GM23338 (cell line): ENCODE data around the gene BIRC7. TPM values are rescaled to one million over a fixed set of nuclear protein-coding genes. Genes with fewer than 3 reads are reported as not detected.

Experiments used
- ATAC-seq: fragments of 200-7000 bp; cut with Tn5 transposase; 3 replicates; pipeline ENCODE4 v1.9.1; 2020
- DNase-seq: peaks from one replicate; pipeline ENCODE4 v3.0.0-alpha.2; 2015; ENCODE audit warnings: low spot score
- H2AFZ ChIP-seq: fragments of 200-600 bp; sonication (generic); 2 replicates; pipeline ENCODE4 v1.8.0; 2016; ENCODE audit warnings: antibody characterized with exemption, mild to moderate bottlenecking, moderate library complexity
- H3F3A ChIP-seq: fragments of 200-600 bp; sonication (generic); replicated peaks from 2 replicates; pipeline ENCODE4 v1.8.0; 2017; ENCODE audit warnings: antibody characterized with exemption, mixed run types, low read depth
- H3K27ac ChIP-seq: fragments of 200-600 bp; sonication (generic); 2 replicates; pipeline ENCODE4 v1.6.1; 2016; ENCODE audit warnings: low read depth
- H3K27me3 ChIP-seq: fragments of 200-600 bp; sonication (generic); 2 replicates; pipeline ENCODE4 v1.8.0; 2016; ENCODE audit warnings: mild to moderate bottlenecking, mixed run types, moderate library complexity; ENCODE audit not compliant: insufficient read depth
- H3K36me3 ChIP-seq: fragments of 200-600 bp; sonication (generic); 2 replicates; pipeline ENCODE4 v1.8.0; 2016; ENCODE audit warnings: mild to moderate bottlenecking; ENCODE audit not compliant: insufficient read depth
- H3K4me1 ChIP-seq: fragments of 200-600 bp; sonication (generic); 2 replicates; pipeline ENCODE4 v1.8.0; 2016; ENCODE audit warnings: mild to moderate bottlenecking, moderate library complexity; ENCODE audit not compliant: insufficient read depth
- H3K4me2 ChIP-seq: fragments of 200-600 bp; sonication (generic); 2 replicates; pipeline ENCODE4 v1.7.1; 2017; ENCODE audit warnings: mixed run types
- H3K4me3 ChIP-seq: fragments of 200-600 bp; sonication (generic); 2 replicates; pipeline ENCODE4 v1.6.1; 2016; ENCODE audit warnings: mixed run types
- H3K79me2 ChIP-seq: fragments of 200-600 bp; sonication (generic); replicated peaks from 2 replicates; pipeline ENCODE4 v1.8.0; 2017; ENCODE audit warnings: mild to moderate bottlenecking; ENCODE audit not compliant: insufficient read depth
- H3K9me2 ChIP-seq: fragments of 200-600 bp; sonication (generic); 2 replicates; pipeline ENCODE4 v1.8.0; 2017; ENCODE audit not compliant: insufficient read depth
- H4K20me1 ChIP-seq: fragments of 200-600 bp; sonication (generic); replicated peaks from 2 replicates; pipeline ENCODE4 v1.8.0; 2017; ENCODE audit warnings: mild to moderate bottlenecking; ENCODE audit not compliant: insufficient read depth
- H3K27ac Mint-ChIP-seq: 2 replicates; pipeline ENCODE4 v1.8.0; 2020; ENCODE audit warnings: inconsistent platforms, mild to moderate bottlenecking, moderate library complexity, mixed read lengths
- H3K27me3 Mint-ChIP-seq: 3 replicates; pipeline ENCODE4 v1.8.0; 2022; ENCODE audit warnings: low read depth, mild to moderate bottlenecking, moderate library complexity, mixed read lengths, inconsistent platforms; ENCODE audit not compliant: insufficient read depth, poor library complexity
- H3K36me3 Mint-ChIP-seq: 3 replicates; pipeline ENCODE4 v1.8.0; 2021; ENCODE audit warnings: low read depth, mild to moderate bottlenecking, inconsistent platforms, moderate library complexity, mixed read lengths
- H3K4me1 Mint-ChIP-seq: 3 replicates; pipeline ENCODE4 v1.8.0; 2020; ENCODE audit warnings: mild to moderate bottlenecking, inconsistent platforms, mixed read lengths
- H3K4me3 Mint-ChIP-seq: 3 replicates; pipeline ENCODE4 v1.8.0; 2021; ENCODE audit warnings: moderate library complexity, mild to moderate bottlenecking, inconsistent platforms, mixed read lengths
- H3K9me3 Mint-ChIP-seq: 3 replicates; pipeline ENCODE4 v1.8.0; 2020; ENCODE audit warnings: moderate library complexity, mild to moderate bottlenecking, inconsistent platforms, mixed read lengths
- CTCF ChIP-seq, 2 experiments: fragments of 200-600 bp in 1 of 2; sonication (generic) in 1 of 2; conservative IDR thresholded peaks; 2 replicates each; pipeline versions ENCODE4 v1.5.1 to v1.6.1; 2016 to 2017; ENCODE audit warnings: antibody characterized with exemption in 2 of 2, low read depth in 2 of 2, mild to moderate bottlenecking in 2 of 2, moderate library complexity in 1 of 2
- EZH2 ChIP-seq: fragments of 200-600 bp; sonication (generic); IDR thresholded peaks from one replicate; pipeline ENCODE4 v1.8.0; 2017; ENCODE audit warnings: antibody characterized with exemption, mild to moderate bottlenecking, low read depth; ENCODE audit not compliant: unreplicated experiment
- POLR2AphosphoS5 ChIP-seq: IDR thresholded peaks from 2 replicates; pipeline ENCODE4 v1.6.1; 2016; ENCODE audit warnings: antibody characterized with exemption, low read depth
- ZNF331 ChIP-seq: fragments of 250-450 bp; sonication (Bioruptor Pico); IDR thresholded peaks from 2 replicates; pipeline ENCODE4 v1.5.0; 2020; ENCODE audit warnings: low read depth, mild to moderate bottlenecking, moderate library complexity
- polyA plus RNA-seq: library from polyadenylated mRNA; unstranded; fragments of >200 nt; fragmentation: Nextera tagmentation; extraction: Ambion mirVana; gene quantifications from 2 replicates; pipeline ENCODE4 v1.2.1, GENCODE V29; 2016
- total RNA-seq: library from RNA; depleted of rRNA; stranded (reverse); fragments of >200 nt; shearing (Covaris generic); gene quantifications from 2 replicates; pipeline ENCODE4 v1.2.3, GENCODE V29; 2014
- TF ChIP-seq, protein P1 (sequence below): IDR thresholded peaks from one replicate; pipeline ENCODE4 v1.6.1; 2018; ENCODE audit warnings: antibody characterized with exemption; ENCODE audit not compliant: unreplicated experiment

Gene BIRC7
- total and polyA plus RNA-seq, 2 experiments from 2014 or later: 0.16 to 0.24 TPM

DNA sequence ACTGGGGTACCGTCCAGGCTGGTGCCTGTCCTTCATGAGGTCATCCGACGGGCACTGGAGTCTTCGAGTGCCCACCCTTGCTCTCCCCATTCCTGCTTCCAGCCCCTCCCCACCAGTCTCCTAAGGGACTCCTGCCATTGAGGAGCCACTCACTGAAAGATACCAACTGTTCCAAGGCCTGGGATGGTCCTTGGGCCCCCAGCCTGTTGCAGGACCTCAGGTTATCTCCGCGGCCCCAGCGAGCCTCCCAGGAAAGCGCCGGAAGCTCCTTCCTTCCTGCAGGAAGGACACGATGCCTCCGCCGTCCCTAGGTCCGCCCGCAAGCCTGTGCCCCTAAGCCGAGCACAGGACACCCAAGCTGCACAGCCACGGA lies 17.3 kb downstream of the BIRC7 start:
- DNase-seq: no peak
- no peaks in the 10 kb centered on the region; the same call in 1 of the 2 replicates for H3K4me1 ChIP-seq

DNA sequence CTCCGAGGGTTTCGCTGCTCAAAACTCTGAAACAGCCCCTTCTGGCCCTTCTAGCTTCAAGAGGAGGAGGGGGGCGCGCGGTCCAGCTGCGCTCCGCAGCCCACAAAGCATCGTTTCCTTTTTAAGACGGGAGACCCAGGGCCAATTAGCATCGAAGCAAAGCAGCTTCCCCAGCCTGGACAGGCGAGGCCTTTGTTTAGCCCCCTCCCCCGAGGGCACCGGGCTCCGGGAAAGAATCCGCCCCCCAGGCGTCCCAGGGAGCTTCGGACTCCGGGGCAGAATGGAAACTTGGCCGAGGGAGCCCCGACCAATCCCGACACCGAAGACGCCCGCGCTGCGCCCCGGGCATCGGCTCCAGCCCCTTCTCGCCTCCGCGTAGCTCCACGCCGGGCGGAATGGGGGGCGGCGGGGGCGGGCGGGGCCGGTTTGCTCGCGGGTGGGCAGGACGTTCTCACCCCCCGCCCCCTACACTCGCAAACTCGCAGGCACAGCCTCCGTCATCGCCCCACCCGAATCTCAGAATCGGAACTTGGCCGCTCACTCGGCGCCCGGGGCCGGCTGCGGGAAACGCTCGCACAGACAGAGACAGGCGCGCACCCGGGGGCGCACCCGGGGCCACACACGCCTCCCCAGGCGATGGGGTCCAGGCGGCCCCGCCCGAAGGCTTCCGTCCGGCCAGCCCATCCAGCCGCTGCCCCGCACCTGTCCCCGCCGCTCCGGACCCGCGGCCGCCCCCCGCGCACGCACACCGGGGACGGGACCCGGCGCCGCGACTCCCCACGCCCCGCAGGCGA lies 17.9 kb downstream of the BIRC7 start:
- Histone ChIP-seq H3K27me3 (peaks cover 40% of the 10 kb centered on the region), H3F3A (no peaks in the 10 kb centered on the region), H3K4me2 (peak overlapping the region; percentile 90), H3K36me3 (no peaks in the 10 kb centered on the region), H3K4me3 (peak overlapping the region; percentile 75), H3K9me2 (no peaks in the 10 kb centered on the region), H4K20me1 (no peaks in the 10 kb centered on the region), H3K79me2 (no peaks in the 10 kb centered on the region), H3K4me1 (no peaks in the 10 kb centered on the region; the same call in 1 of the 2 replicates), H2AFZ (peak overlapping the region; percentile 90), H3K27ac (no peak overlapping the region)
- Mint-ChIP-seq H3K4me1 (peaks cover 25% of the 10 kb centered on the region), H3K4me3 (peak overlapping the region; percentile 66), H3K9me3 (peaks cover 3% of the 10 kb centered on the region; the same call in 2 of the 3 replicates), H3K27ac (no peak overlapping the region), H3K27me3 (peaks cover 48% of the 10 kb centered on the region), H3K36me3 (no peaks in the 10 kb centered on the region; the same call in 2 of the 3 replicates)
- ATAC-seq (peak; percentile 60), DNase-seq (peak; percentile 84)
- no peak for TF ChIP-seq ZNF331
- TF ChIP-seq CTCF (conservative IDR thresholded peaks at IDR 0.05; ENCODE audit: low read depth in 2 of 2): no peak
- TF ChIP-seq EZH2: peak; percentile 45

More for the DNA sequence above, 17.3 kb downstream of the BIRC7 start:
- Histone ChIP-seq H3K4me3 (peak overlapping the region; percentile 75), H3K79me2 (no peaks in the 10 kb centered on the region), H3K36me3 (no peaks in the 10 kb centered on the region), H4K20me1 (no peaks in the 10 kb centered on the region), H3K27me3 (peaks cover 40% of the 10 kb centered on the region), H3K4me2 (peak overlapping the region; percentile 90), H3K9me2 (no peaks in the 10 kb centered on the region), H3K27ac (no peak overlapping the region), H2AFZ (peak overlapping the region; percentile 90), H3F3A (no peaks in the 10 kb centered on the region)
- Mint-ChIP-seq H3K4me1 (peaks cover 30% of the 10 kb centered on the region), H3K4me3 (peak overlapping the region; percentile 66), H3K27me3 (peaks cover 48% of the 10 kb centered on the region), H3K36me3 (no peaks in the 10 kb centered on the region; the same call in 2 of the 3 replicates), H3K27ac (no peak overlapping the region), H3K9me3 (peaks cover 3% of the 10 kb centered on the region; the same call in 2 of the 3 replicates)
- 0 out of 2 replicates have a peak, but pooled peaks have one; percentile 36 for TF ChIP-seq POLR2AphosphoS5
- TF ChIP-seq, protein P1, sequence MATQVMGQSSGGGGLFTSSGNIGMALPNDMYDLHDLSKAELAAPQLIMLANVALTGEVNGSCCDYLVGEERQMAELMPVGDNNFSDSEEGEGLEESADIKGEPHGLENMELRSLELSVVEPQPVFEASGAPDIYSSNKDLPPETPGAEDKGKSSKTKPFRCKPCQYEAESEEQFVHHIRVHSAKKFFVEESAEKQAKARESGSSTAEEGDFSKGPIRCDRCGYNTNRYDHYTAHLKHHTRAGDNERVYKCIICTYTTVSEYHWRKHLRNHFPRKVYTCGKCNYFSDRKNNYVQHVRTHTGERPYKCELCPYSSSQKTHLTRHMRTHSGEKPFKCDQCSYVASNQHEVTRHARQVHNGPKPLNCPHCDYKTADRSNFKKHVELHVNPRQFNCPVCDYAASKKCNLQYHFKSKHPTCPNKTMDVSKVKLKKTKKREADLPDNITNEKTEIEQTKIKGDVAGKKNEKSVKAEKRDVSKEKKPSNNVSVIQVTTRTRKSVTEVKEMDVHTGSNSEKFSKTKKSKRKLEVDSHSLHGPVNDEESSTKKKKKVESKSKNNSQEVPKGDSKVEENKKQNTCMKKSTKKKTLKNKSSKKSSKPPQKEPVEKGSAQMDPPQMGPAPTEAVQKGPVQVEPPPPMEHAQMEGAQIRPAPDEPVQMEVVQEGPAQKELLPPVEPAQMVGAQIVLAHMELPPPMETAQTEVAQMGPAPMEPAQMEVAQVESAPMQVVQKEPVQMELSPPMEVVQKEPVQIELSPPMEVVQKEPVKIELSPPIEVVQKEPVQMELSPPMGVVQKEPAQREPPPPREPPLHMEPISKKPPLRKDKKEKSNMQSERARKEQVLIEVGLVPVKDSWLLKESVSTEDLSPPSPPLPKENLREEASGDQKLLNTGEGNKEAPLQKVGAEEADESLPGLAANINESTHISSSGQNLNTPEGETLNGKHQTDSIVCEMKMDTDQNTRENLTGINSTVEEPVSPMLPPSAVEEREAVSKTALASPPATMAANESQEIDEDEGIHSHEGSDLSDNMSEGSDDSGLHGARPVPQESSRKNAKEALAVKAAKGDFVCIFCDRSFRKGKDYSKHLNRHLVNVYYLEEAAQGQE: no peak
- peak; percentile 9 for ATAC-seq
